ENCODE data around the gene MAFG.

MAFG gene

GRCh38 chr17:81935709-81936084 lies 8.2 kb upstream of the MAFG start:
- TF ChIP-seq GATA3 (IDR thresholded peaks at IDR 0.05; ENCODE audit: low read depth, low read length): no peak
- no peak for TF ChIP-seq GATA2 (IDR thresholded peaks at IDR 0.05; ENCODE audit: low read depth, low read length)

DNA sequence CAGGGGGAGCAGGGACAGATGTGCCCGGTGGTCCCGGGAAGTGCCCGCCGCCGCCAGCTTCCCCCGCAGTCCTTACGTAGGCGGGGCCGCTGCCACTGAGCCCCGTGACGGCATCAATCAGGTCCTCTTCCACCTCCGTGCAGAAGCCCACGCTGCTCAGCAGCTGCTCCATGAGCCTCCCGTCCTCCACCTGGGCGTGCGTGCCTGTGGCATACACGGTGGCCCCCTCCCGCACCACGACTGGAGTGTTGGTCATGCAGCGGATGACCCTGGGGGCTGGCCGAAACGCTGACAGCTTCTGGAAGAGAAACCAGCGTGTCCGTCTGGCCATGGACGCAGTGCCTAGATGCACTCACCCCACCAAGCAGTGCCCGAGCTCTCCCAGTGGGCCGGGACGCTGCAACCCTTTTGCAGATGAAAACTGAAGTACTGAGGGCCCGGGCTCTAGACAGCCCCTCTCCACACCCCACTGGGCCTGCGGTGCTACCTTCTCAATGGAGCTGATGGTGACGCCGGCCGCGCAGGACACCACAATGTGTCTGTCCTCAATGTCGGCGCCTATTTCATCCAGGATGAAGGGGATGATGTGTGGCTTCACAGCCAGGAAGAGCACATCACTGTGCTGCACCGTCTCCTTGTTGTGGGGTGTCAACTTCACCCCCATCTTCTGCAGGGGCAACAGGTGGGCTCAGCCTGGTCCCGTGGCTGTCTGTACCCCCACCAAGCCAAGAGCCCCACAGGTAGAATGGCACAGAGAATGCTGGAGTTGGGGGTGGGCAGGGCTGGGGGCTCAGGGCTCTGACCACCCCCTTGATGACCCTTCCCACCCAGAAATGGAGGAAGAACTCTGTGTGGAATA lies 7.5 kb upstream of the MAFG start:
- no peak for TF ChIP-seq GATA2 (IDR thresholded peaks at IDR 0.05; ENCODE audit: low read depth, low read length)
- TF ChIP-seq GATA3 (IDR thresholded peaks at IDR 0.05; ENCODE audit: low read depth, low read length): no peak

- TF ChIP-seq GATA2 (IDR thresholded peaks at IDR 0.05; ENCODE audit: low read depth, low read length) (no peak), GATA3 (IDR thresholded peaks at IDR 0.05; ENCODE audit: low read depth, low read length) (no peak)
Measured at GRCh38 chr17:81934098-81934757, 6.7 kb upstream of the MAFG start.

- TF ChIP-seq GATA2 (IDR thresholded peaks at IDR 0.05; ENCODE audit: low read depth, low read length): no peak
- no peak for TF ChIP-seq GATA3 (IDR thresholded peaks at IDR 0.05; ENCODE audit: low read depth, low read length)
Measured at GRCh38 chr17:81933178-81933699, 5.7 kb upstream of the MAFG start.

- TF ChIP-seq GATA2 (IDR thresholded peaks at IDR 0.05; ENCODE audit: low read depth, low read length): no peak
- no peak for TF ChIP-seq GATA3 (IDR thresholded peaks at IDR 0.05; ENCODE audit: low read depth, low read length)
Measured at GRCh38 chr17:81932333-81932983, 4.9 kb upstream of the MAFG start.

DNA sequence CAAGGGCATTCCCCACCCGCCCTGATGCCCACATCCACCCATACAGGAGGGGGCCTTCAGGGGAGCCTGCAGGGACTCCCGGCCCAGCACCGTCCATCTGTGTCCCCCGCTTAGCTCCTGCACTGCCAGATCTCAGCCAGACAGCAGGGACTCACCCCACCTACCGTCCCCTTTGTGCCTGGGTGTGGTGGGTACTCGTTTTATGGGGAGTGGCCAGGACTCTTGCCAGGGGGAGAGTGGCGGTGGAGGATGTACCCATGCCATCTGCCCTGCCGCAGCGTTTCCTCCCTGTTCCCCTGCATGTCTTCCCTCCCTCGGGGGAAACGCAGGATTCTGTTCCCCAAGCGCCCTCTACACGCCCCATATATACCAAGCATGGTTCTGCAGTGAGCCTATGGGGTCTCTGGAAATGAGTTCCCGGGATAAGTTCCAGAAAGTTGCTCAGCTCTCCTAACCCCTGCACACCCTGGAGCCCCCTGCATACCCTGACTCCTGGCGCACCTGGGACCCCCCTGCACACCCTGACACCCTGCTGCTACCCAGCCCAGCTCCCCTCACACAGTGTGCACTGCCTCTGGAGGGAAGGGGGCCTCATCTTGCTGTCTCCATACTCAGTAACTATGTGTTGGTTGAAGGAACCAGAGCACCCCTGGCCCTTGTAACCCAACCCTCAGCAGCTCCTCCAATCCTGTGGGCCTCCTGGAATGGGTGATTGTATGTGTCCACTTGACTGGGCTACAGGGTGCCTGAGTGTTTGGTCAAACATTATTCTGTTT lies 4.2 kb upstream of the MAFG start:
- TF ChIP-seq GATA2 (IDR thresholded peaks at IDR 0.05; ENCODE audit: low read depth, low read length): no peak
- no peak for TF ChIP-seq GATA3 (IDR thresholded peaks at IDR 0.05; ENCODE audit: low read depth, low read length)

DNA sequence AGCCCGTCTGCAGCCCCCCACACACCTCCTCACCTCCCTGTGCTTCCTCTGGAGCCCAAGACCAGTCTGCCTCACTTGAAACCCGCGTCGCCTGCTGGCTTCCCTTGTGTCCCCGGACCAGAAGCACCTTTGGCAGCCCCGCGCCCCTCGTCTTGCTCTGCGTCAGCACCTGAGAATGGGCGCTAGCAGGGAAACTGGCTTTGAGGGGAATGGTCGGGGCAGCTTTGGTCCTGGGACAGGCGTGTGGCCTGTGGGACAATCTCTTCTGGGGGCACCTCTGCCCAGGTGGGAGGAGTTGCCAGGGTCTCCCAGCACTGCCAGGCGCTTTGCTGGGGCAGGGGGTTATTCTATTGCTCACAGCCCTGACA lies 3.6 kb upstream of the MAFG start:
- TF ChIP-seq GATA2 (IDR thresholded peaks at IDR 0.05; ENCODE audit: low read depth, low read length): no peak
- no peak for TF ChIP-seq GATA3 (IDR thresholded peaks at IDR 0.05; ENCODE audit: low read depth, low read length)

GRCh38 chr17:81930142-81931125 lies 2.9 kb upstream of the MAFG start:
- TF ChIP-seq GATA2 (IDR thresholded peaks at IDR 0.05; ENCODE audit: low read depth, low read length): no peak
- no peak for TF ChIP-seq GATA3 (IDR thresholded peaks at IDR 0.05; ENCODE audit: low read depth, low read length)

GRCh38 chr17:81929253-81930141 lies 2.0 kb upstream of the MAFG start:
- TF ChIP-seq GATA3 (IDR thresholded peaks at IDR 0.05; ENCODE audit: low read depth, low read length) (no peak), GATA2 (IDR thresholded peaks at IDR 0.05; ENCODE audit: low read depth, low read length) (no peak)

DNA sequence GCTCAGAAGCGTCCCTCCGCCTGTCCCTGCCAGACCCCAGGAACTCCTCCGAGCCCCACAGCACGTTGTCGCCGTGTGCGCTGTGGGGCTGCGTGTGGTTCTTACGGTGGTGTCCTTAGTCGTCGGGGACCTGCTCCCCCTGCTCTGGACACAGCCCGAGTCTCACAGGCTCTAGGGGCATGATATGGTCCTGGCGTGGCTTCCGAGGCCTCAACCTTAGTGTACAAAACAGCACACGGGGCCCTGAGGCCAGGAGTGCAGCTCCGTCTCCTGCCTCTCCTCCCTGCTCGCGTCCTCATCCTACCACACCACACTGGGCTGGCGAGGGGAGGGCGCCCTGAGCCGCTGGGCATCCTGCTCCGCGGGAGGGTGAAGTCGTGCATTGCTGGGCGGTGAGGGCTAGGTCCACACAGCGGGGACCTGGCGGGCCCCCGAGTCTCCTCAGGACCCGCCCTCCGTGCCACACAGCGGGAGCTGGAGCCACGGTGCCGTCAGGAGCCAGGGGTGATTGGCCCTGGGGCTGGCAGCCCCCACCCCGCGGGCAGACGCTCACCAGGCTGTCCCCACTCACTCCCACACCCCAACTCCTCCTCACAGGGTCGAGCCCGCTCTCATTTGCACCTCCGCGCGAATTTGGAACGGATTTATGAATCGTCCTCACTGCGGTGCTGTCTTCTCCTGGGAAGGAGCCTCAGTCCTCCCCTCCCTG lies 1.2 kb upstream of the MAFG start:
- TF ChIP-seq GATA2 (IDR thresholded peaks at IDR 0.05; ENCODE audit: low read depth, low read length) (no peak), GATA3 (IDR thresholded peaks at IDR 0.05; ENCODE audit: low read depth, low read length) (no peak)

DNA sequence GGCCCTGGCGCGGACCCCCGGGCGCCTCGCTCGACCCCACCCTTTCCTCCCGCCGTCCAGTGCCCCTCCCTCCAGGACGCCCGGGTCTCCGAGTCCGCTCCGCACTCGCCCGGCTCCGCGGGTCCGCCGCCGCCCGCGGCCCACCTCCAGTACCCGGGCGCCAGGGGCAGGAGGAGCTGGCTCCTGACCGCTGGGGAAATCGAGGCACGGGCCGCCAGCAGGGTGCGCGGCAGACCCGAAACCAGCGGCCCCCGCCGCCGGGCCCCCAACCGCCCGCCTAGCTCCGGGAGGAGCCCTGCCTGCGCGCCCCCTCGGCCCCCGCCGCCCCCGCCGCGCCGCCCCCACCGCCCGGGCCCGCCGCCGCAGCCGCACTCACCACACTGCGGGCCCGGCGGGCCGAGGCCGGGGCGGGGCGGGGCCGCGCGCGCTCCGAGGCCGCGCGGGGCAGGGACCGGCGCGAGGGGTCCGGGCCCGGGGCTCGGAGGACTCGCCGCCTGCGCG lies 333 bp downstream of the MAFG start:
- TF ChIP-seq GATA3 (IDR thresholded peaks at IDR 0.05; ENCODE audit: low read depth, low read length): no peak
- no peak for TF ChIP-seq GATA2 (IDR thresholded peaks at IDR 0.05; ENCODE audit: low read depth, low read length)
